GM23248 (cell line): ENCODE data around the gene RNF114. TPM values are rescaled to one million over a fixed set of nuclear protein-coding genes. Genes with fewer than 3 reads are reported as not detected.
"Not testable (repeated sequence)": the region's sequence is repeated elsewhere in the genome, so short reads cannot be mapped to it uniquely, and the experiment has no call there.

Source experiments
- DNase-seq: peaks from one replicate; pipeline ENCODE4 v3.0.0-alpha.2; 2015
- H2AFZ ChIP-seq: fragments of 200-600 bp; sonication (generic); 2 replicates; pipeline ENCODE4 v1.6.1; 2016; ENCODE audit warnings: antibody characterized with exemption
- H3F3A ChIP-seq: fragments of 200-600 bp; sonication (generic); 2 replicates; pipeline ENCODE4 v1.6.1; 2016; ENCODE audit warnings: mild to moderate bottlenecking, antibody characterized with exemption, mixed run types; ENCODE audit not compliant: insufficient read depth
- H3K27ac ChIP-seq: fragments of 200-600 bp; sonication (generic); 2 replicates; pipeline ENCODE4 v1.5.1; 2016; ENCODE audit warnings: mild to moderate bottlenecking
- H3K27me3 ChIP-seq: fragments of 200-600 bp; sonication (generic); replicated peaks from 2 replicates; pipeline ENCODE4 v1.6.1; 2016; ENCODE audit warnings: mild to moderate bottlenecking; ENCODE audit not compliant: insufficient read depth
- H3K36me3 ChIP-seq: fragments of 200-600 bp; sonication (generic); 2 replicates; pipeline ENCODE4 v1.6.1; 2016; ENCODE audit warnings: low read depth, mild to moderate bottlenecking
- H3K4me1 ChIP-seq: fragments of 200-600 bp; sonication (generic); 2 replicates; pipeline ENCODE4 v1.6.1; 2016; ENCODE audit warnings: mild to moderate bottlenecking; ENCODE audit not compliant: insufficient read depth
- H3K4me2 ChIP-seq: fragments of 200-600 bp; sonication (generic); one replicate; pipeline ENCODE4 v1.6.1; 2016; ENCODE audit warnings: mild to moderate bottlenecking; ENCODE audit not compliant: unreplicated experiment
- H3K4me3 ChIP-seq: fragments of 200-600 bp; sonication (generic); 2 replicates; pipeline ENCODE4 v1.5.1; 2016; ENCODE audit warnings: mild to moderate bottlenecking
- H3K79me2 ChIP-seq: fragments of 200-600 bp; sonication (generic); 2 replicates; pipeline ENCODE4 v1.6.1; 2016; ENCODE audit warnings: mild to moderate bottlenecking; ENCODE audit not compliant: insufficient read depth
- H3K9ac ChIP-seq: fragments of 200-600 bp; sonication (generic); 2 replicates; pipeline ENCODE4 v1.6.1; 2016; ENCODE audit warnings: mild to moderate bottlenecking
- H3K9me2 ChIP-seq: fragments of 200-600 bp; sonication (generic); 2 replicates; pipeline ENCODE4 v1.6.1; 2016; ENCODE audit warnings: mixed run types, mild to moderate bottlenecking, moderate library complexity; ENCODE audit not compliant: insufficient read depth
- H3K9me3 ChIP-seq: fragments of 200-600 bp; sonication (generic); one replicate; pipeline ENCODE4 v1.6.1; 2017; ENCODE audit warnings: low read depth
- H4K20me1 ChIP-seq: fragments of 200-600 bp; sonication (generic); 2 replicates; pipeline ENCODE4 v1.6.0; 2016; ENCODE audit not compliant: insufficient read depth
- EZH2 ChIP-seq: fragments of 200-600 bp; sonication (generic); IDR thresholded peaks from 2 replicates; pipeline ENCODE4 v1.6.1; 2018; ENCODE audit warnings: antibody characterized with exemption, mild to moderate bottlenecking; ENCODE audit not compliant: insufficient read depth, poor library complexity, severe bottlenecking
- EZH2phosphoT487 ChIP-seq: fragments of 200-600 bp; sonication (generic); IDR thresholded peaks from 2 replicates; pipeline ENCODE4 v1.6.1; 2018; ENCODE audit warnings: antibody characterized with exemption, moderate library complexity, mild to moderate bottlenecking, low read depth; ENCODE audit not compliant: insufficient read depth
- WGBS, 2 experiments: methylation state at CpG; one replicate each; pipeline ENCODE4 v1.1.6; 2015 to 2017; ENCODE audit warnings: low lambda C conversion rate in 2 of 2, low coverage in 1 of 2; ENCODE audit errors: missing lambda C conversion rate in 2 of 2; 5-methylcytosine and 5-hydroxymethylcytosine counted together
- in situ Hi-C: fragments of 300-500 bp; cut with MboI; formaldehyde crosslinking; loops from 2 replicates; pipeline ENCODE4 v1.15.0; 2020
- polyA plus RNA-seq: library from polyadenylated mRNA; unstranded; fragments of >200 nt; fragmentation: Nextera tagmentation; extraction: Ambion mirVana; gene quantifications from 2 replicates; pipeline ENCODE4 v1.2.1, GENCODE V29; 2016
- total RNA-seq: library from RNA; depleted of rRNA; stranded (reverse); fragments of >200 nt; shearing (Covaris generic); gene quantifications from 2 replicates; pipeline ENCODE4 v1.2.3, GENCODE V29; 2014

The RNF114 gene
- total and polyA plus RNA-seq, 2 experiments from 2014 or later, result 72.7 to 96.0 TPM

GRCh38 chr20:49969234-49969633, 33.0 kb downstream of the RNF114 start:
- H3K36me3 ChIP-seq, result no peaks in the 10 kb centered on the region
- peaks cover 14% of the 10 kb centered on the region for H3K4me1 ChIP-seq
- peaks cover 14% of the 10 kb centered on the region for H3F3A ChIP-seq
- no peaks in the 10 kb centered on the region for H4K20me1 ChIP-seq
- in situ Hi-C loops, result no loop called here
- no peak overlapping the region for H3K4me3 ChIP-seq
- no peak for DNase-seq
- H2AFZ ChIP-seq, result no peak overlapping the region
- no peak for TF ChIP-seq EZH2
- no peak for TF ChIP-seq EZH2phosphoT487
- no peak overlapping the region for H3K27ac ChIP-seq
- H3K79me2 ChIP-seq, result no peaks in the 10 kb centered on the region
- peak overlapping the region; percentile 12 for H3K4me2 ChIP-seq
- H3K27me3 ChIP-seq, result no peaks in the 10 kb centered on the region
- H3K9me2 ChIP-seq, result no peaks in the 10 kb centered on the region
- WGBS, 2 experiments, result 21 to 23% methylated on average over 3 of the region's 3 CpGs
- H3K9ac ChIP-seq, result no peak overlapping the region
- H3K9me3 ChIP-seq, result no peaks in the 10 kb centered on the region

- no peak for DNase-seq
- TF ChIP-seq EZH2, result no peak
- no peak for TF ChIP-seq EZH2phosphoT487
- no peaks in the 10 kb centered on the region for H3K9me2 ChIP-seq
- WGBS, 2 experiments, result 60 to 64% methylated on average over 5 of the region's 5 CpGs
- no peaks in the 10 kb centered on the region for H3K36me3 ChIP-seq
- no peaks in the 10 kb centered on the region for H3K9me3 ChIP-seq
- in situ Hi-C loops, result loop anchor here (10.0 kb wide), 1 partner anchor 205 kb away; no protein-coding TSS in a partner anchor
- no peak overlapping the region for H2AFZ ChIP-seq
- H3K4me2 ChIP-seq, result no peak overlapping the region
- H3K79me2 ChIP-seq, result no peaks in the 10 kb centered on the region
- no peaks in the 10 kb centered on the region for H3K27me3 ChIP-seq
- H4K20me1 ChIP-seq, result no peaks in the 10 kb centered on the region
- H3K4me1 ChIP-seq, result peaks cover 14% of the 10 kb centered on the region
- no peak overlapping the region for H3K9ac ChIP-seq
- no peak overlapping the region for H3K27ac ChIP-seq
- peaks cover 14% of the 10 kb centered on the region for H3F3A ChIP-seq
- no peak overlapping the region for H3K4me3 ChIP-seq
Observed at GRCh38 chr20:49969946-49970345, 33.7 kb downstream of the RNF114 start.

DNA sequence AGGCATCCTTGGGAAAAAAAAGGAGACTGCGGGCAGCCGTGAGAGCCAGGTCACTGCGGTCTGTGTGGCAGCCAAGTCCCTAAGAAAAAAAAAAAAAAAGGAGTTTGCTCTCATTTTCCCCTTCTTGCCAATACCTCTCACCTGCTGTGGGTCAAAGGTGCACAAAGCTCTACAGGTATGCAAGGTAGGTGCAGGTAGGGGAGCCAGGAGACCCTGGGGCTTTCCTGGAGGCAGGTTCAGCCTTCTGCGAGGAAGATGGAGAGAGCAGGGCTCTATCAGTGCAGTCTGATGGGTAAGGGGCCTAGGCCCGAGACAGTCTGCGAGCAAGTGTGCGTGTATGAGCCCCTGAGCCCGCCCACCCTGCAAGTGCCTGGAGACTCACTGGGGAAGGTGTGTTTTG, 34.3 kb downstream of the RNF114 start:
- in situ Hi-C loops, result loop anchor here (10.0 kb wide), 1 partner anchor 204 kb away; no protein-coding TSS in a partner anchor
- Histone ChIP-seq H3F3A (peaks cover 14% of the 10 kb centered on the region), H4K20me1 (no peaks in the 10 kb centered on the region), H3K9ac (no peak overlapping the region), H3K36me3 (no peaks in the 10 kb centered on the region), H3K4me2 (no peak overlapping the region), H3K79me2 (no peaks in the 10 kb centered on the region), H3K9me3 (no peaks in the 10 kb centered on the region), H3K27me3 (no peaks in the 10 kb centered on the region), H2AFZ (no peak overlapping the region), H3K27ac (no peak overlapping the region), H3K9me2 (no peaks in the 10 kb centered on the region), H3K4me3 (no peak overlapping the region), H3K4me1 (peaks cover 14% of the 10 kb centered on the region)
- DNase-seq, result no peak
- TF ChIP-seq EZH2, result no peak
- no peak for TF ChIP-seq EZH2phosphoT487
- 88 to 98% methylated on average over 6 to 8 of the region's 8 CpGs for WGBS, 2 experiments

DNA sequence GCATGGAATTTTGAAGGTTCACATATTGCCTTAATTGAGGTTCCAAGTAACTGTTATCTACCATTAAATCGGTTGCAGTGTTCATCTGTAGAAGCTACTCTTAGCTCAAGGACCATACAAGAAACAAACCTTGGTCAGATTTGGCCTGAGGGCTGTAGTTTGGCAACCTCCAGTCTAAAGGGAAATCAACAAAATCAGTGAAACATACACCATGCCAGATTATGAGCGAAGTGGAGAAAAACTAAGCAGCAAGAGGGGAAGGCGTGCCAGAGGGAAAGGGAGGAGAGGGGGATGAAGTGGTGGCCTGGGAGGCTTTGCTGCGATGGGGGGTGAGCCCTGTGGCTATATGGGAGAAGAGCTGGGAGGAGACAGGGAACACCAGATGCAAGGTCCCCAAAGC, 37.8 kb downstream of the RNF114 start:
- H3K27ac ChIP-seq, result no peak overlapping the region
- H3K36me3 ChIP-seq, result no peaks in the 10 kb centered on the region
- H3K4me1 ChIP-seq, result peaks cover 13% of the 10 kb centered on the region
- H3K4me3 ChIP-seq, result no peak overlapping the region
- H3K27me3 ChIP-seq, result no peaks in the 10 kb centered on the region
- DNase-seq, result no peak
- no peak overlapping the region for H3K4me2 ChIP-seq
- H2AFZ ChIP-seq, result no peak overlapping the region
- TF ChIP-seq EZH2, result no peak
- TF ChIP-seq EZH2phosphoT487, result no peak
- in situ Hi-C loops, result loop anchor here (10.0 kb wide), 1 partner anchor 201 kb away; no protein-coding TSS in a partner anchor
- H3K9me2 ChIP-seq, result no peaks in the 10 kb centered on the region
- no peak overlapping the region for H3K9ac ChIP-seq
- peaks cover 3% of the 10 kb centered on the region; the same call in 1 of the 2 replicates for H3F3A ChIP-seq
- H3K9me3 ChIP-seq, result no peaks in the 10 kb centered on the region
- H4K20me1 ChIP-seq, result no peaks in the 10 kb centered on the region
- 59 to 64% methylated on average over 4 of the region's 4 CpGs for WGBS, 2 experiments
- H3K79me2 ChIP-seq, result no peaks in the 10 kb centered on the region

DNA sequence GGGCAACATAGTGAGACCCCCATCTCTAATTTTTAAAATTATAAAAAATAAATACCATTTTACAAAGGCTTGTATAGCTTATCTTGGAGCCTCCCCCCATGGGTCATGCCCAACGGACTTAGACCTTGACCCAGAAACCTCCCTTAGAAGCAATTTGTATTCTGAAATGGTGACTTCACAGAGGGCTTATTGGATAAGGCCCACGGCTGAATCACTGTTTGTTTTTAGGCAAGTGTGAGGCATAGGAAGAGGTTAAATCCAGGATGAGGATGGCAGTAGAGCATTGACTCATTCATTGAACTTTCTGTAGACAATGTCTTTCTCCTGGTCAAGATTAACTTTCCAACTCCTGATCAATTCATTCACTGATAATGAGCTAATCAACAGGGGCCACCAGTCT, 40.3 kb downstream of the RNF114 start:
- H3K9me2 ChIP-seq, result no peaks in the 10 kb centered on the region
- no peaks in the 10 kb centered on the region for H3K36me3 ChIP-seq
- DNase-seq, result peak; percentile 62
- 24 to 25% methylated on average over 2 of the region's 2 CpGs for WGBS, 2 experiments
- no peaks in the 10 kb centered on the region for H3K9me3 ChIP-seq
- no peaks in the 10 kb centered on the region for H3K79me2 ChIP-seq
- H2AFZ ChIP-seq, result no peak overlapping the region
- peaks cover 8% of the 10 kb centered on the region; the same call in 1 of the 2 replicates for H3F3A ChIP-seq
- no peak overlapping the region for H3K27ac ChIP-seq
- in situ Hi-C loops, result loop anchor here (5.0 to 10.0 kb wide), 2 partner anchors 96 to 198 kb away; no protein-coding TSS in a partner anchor
- no peak overlapping the region for H3K9ac ChIP-seq
- TF ChIP-seq EZH2phosphoT487 (no peak), EZH2 (no peak)
- no peak overlapping the region for H3K4me3 ChIP-seq
- H4K20me1 ChIP-seq, result no peaks in the 10 kb centered on the region
- H3K4me1 ChIP-seq, result peaks cover 8% of the 10 kb centered on the region; the same call in 1 of the 2 replicates
- H3K4me2 ChIP-seq, result no peak overlapping the region
- H3K27me3 ChIP-seq, result no peaks in the 10 kb centered on the region

- not testable (repeated sequence) for H3K9ac ChIP-seq, H3F3A ChIP-seq
Observed at GRCh38 chr20:49977740-49978139, 41.5 kb downstream of the RNF114 start.

More at GRCh38 chr20:49977740-49978139, 41.5 kb downstream of the RNF114 start:
- H3K4me1 ChIP-seq, H3K27ac ChIP-seq, DNase-seq, H3K9me3 ChIP-seq, H3K4me3 ChIP-seq, H3K79me2 ChIP-seq, H4K20me1 ChIP-seq, H3K36me3 ChIP-seq, H2AFZ ChIP-seq, H3K27me3 ChIP-seq, H3K4me2 ChIP-seq, H3K9me2 ChIP-seq: not testable (repeated sequence)
- 82 to 98% methylated on average over 2 of the region's 2 CpGs for WGBS, 2 experiments
- in situ Hi-C loops, result loop anchor here (5.0 to 10.0 kb wide), 2 partner anchors 95 to 197 kb away; no protein-coding TSS in a partner anchor
